Activated CD8-positive, alpha-beta memory T cell treated with anti-CD3 and anti-CD28 coated beads for 36 hours (primary cell): ENCODE measurements around the gene BPIFB3. TPM values are rescaled to one million over a fixed set of nuclear protein-coding genes. Genes with fewer than 3 reads are reported as not detected.
"Not testable (repeated sequence)": the region's sequence is repeated elsewhere in the genome, so short reads cannot be mapped to it uniquely, and the experiment has no call there.

Experiments
- CTCF ChIA-PET: fragments of 350-600 bp; sonication (Branson Sonifier 250); formaldehyde crosslinking; loops from one replicate; lab custom pipeline; 2021; ENCODE audit warnings: antibody characterized with exemption; lab: Charles Lee
- POLR2A ChIA-PET: fragments of 350-600 bp; sonication (Branson Sonifier 250); formaldehyde crosslinking; loops from one replicate; lab custom pipeline; 2021; ENCODE audit warnings: antibody characterized with exemption; lab: Charles Lee
- total RNA-seq, 2 experiments: library from RNA; stranded (reverse); gene quantifications; one replicate each; pipeline ENCODE4 v1.2.3, GENCODE V29; 2021

Gene BPIFB3
- total RNA-seq, 2 experiments from 2014 or later, result not detected

- POLR2A ChIA-PET, result no interaction called here
- CTCF ChIA-PET, result no interaction called here
Observed at GRCh38 chr20:33104336-33104735, 50.6 kb downstream of the BPIFB3 start.

- ChIA-PET POLR2A (no interaction called here), CTCF (no interaction called here)
Observed at GRCh38 chr20:33105316-33105924, 51.7 kb downstream of the BPIFB3 start.

GRCh38 chr20:33106058-33106620 lies 52.4 kb downstream of the BPIFB3 start:
- POLR2A ChIA-PET, CTCF ChIA-PET: not testable (repeated sequence)

- POLR2A ChIA-PET, result no interaction called here
Observed at GRCh38 chr20:33108661-33109060, 55.0 kb downstream of the BPIFB3 start.

GRCh38 chr20:33110147-33110825 lies 56.6 kb downstream of the BPIFB3 start:
- ChIA-PET POLR2A (no interaction called here), CTCF (interaction anchor here (0.7 kb wide), 1 partner anchor 805 kb away, joined by 3 read pairs; no protein-coding TSS in a partner anchor)

More at GRCh38 chr20:33108661-33109060, 55.0 kb downstream of the BPIFB3 start:
- CTCF ChIA-PET, result no interaction called here

GRCh38 chr20:33111306-33111705 lies 57.6 kb downstream of the BPIFB3 start:
- ChIA-PET POLR2A (no interaction called here), CTCF (no interaction called here)

DNA sequence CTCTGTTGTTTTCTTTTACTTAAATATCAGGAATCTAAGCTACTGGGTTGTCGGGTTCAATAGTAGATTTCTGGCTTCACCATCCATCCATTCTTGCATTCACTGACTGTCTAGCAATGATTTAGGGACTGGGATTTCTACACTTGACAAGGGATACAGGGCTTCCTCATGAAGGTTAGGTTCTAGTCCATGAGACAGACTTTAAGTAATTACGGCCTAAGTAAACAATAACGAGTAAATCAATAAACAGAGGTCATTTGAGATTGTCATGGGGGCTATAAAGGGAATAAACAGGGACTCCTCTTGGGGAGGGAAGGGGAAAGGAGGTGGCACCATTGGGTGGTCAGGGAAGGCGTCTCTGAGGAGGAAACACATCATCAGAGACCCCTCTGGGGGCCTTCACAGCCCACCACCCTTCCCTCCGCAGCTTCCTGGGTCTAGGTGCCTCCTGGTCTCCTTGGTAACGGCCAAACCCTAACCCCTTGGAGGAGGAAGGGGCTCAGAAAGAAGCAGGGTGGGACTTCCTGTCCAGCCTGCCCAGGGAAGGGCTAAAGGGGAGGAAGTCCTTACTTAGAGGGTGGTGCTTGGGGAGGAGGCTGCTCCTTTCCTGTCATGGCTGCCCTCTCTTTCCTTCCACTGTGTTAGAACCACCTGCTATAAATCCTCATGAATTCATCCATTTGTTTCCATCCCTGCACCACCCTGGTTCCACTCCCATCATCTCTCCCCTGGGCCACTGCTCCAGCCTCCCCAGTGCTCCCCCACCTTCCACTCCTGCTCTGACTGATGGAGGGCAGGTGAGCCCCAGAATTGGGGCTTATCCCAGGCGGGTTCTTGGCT lies 59.1 kb downstream of the BPIFB3 start:
- ChIA-PET POLR2A (interaction anchor here (0.6 kb wide), 1 partner anchor 26 kb away, joined by 3 read pairs; no protein-coding TSS in a partner anchor), CTCF (no interaction called here)

GRCh38 chr20:33113387-33113908 lies 59.7 kb downstream of the BPIFB3 start:
- POLR2A ChIA-PET, result no interaction called here
- CTCF ChIA-PET, result no interaction called here

DNA sequence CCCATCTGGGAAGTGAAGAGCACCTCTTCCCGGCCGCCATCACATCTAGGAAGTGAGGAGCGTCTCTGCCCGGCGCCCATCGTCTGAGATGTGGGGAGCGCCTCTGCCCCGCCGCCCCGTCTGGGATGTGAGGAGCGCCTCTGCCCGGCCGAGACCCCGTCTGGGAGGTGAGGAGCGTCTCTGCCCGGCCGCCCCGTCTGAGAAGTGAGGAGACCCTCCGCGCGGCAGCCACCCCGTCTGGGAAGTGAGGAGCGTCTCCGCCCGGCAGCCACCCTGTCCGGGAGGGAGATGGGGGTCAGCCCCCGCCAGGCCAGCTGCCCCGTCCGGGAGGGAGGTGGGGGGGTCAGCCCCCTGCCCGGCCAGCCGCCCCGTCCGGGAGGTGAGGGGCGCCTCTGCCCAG lies 61.8 kb downstream of the BPIFB3 start:
- POLR2A ChIA-PET, CTCF ChIA-PET: not testable (repeated sequence)

GRCh38 chr20:33119725-33120720 lies 66.3 kb downstream of the BPIFB3 start:
- CTCF ChIA-PET, result interaction anchor here (1.3 kb wide), 1 partner anchor 12 kb away, joined by 3 read pairs; no protein-coding TSS in a partner anchor

DNA sequence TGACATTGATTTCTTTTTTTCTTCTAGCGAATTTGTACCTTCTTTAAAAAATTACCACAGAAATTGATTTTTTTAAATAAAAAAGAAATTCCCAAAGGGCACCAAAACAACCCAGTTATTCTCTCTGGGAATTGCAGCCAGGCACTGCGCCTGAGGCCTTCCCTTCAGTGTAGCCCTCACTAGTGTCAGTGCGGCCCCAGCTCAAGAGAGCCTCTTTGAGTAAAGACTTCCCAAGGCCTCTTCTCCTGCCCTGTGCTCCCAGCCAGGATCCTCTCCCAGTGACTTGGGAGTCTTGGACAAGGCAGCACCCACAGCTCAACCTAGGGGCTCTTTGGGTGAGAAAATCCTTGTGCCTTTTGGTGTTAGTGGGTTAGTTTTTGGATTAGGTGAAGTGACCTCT lies 67.2 kb downstream of the BPIFB3 start:
- ChIA-PET POLR2A (no interaction called here), CTCF (no interaction called here)

More at GRCh38 chr20:33119725-33120720, 66.3 kb downstream of the BPIFB3 start:
- POLR2A ChIA-PET, result no interaction called here

DNA sequence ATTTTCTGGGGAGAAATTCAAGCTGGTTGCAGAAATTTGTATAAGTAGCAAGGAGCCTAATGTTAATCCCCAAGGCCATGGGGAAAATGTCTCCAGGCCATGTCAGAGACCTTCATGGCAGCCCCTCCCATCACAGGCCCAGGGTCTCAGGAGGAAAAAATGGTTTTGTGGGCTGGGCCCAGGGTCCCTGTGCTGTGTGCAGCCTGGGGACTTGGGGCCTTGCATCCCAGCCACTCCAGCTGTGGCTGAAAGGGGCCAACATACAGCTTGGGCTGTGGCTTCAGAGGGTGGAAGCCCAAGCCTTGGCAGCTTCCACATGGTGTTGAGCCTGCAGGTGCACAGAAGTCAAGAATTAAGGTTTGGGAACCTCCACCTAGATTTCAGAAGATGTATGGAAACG lies 68.6 kb downstream of the BPIFB3 start:
- POLR2A ChIA-PET, CTCF ChIA-PET: not testable (repeated sequence)

Other genes starting within 250 kb of the BPIFB3 start
- gene MAPRE1, start 233.9 kb upstream of the BPIFB3 start, total RNA-seq, result 100 to 1,000 TPM; 152 to 155 TPM
- under 1 TPM; 0.21 to 0.94 TPM for gene EFCAB8, start 195.0 kb upstream of the BPIFB3 start, total RNA-seq
- gene SUN5, start 49.5 kb upstream of the BPIFB3 start, total RNA-seq, result not detected
- not detected for gene BPIFB2, start 46.2 kb upstream of the BPIFB3 start, total RNA-seq
- gene BPIFB6, start 22.3 kb upstream of the BPIFB3 start, total RNA-seq, result not detected
- gene BPIFB4, start 25.7 kb downstream of the BPIFB3 start, total RNA-seq, result not detected
- gene BPIFA2, start 114.3 kb downstream of the BPIFB3 start, total RNA-seq, result not detected
- gene BPIFA3, start 163.4 kb downstream of the BPIFB3 start, total RNA-seq, result not detected
- gene BPIFA1, start 182.1 kb downstream of the BPIFB3 start, total RNA-seq, result not detected
- not detected for gene BPIFB1, start 229.3 kb downstream of the BPIFB3 start, total RNA-seq